HS-5 (cell line): ENCODE measurements around the gene MLNR.
A peak's percentile ranks its signal among the peaks of the same experiment; 100 is the strongest.

Experiments
- DNase-seq: peaks from one replicate; pipeline ENCODE4 v3.0.0-alpha.2; 2012; ENCODE audit warnings: low read depth

MLNR gene

DNA sequence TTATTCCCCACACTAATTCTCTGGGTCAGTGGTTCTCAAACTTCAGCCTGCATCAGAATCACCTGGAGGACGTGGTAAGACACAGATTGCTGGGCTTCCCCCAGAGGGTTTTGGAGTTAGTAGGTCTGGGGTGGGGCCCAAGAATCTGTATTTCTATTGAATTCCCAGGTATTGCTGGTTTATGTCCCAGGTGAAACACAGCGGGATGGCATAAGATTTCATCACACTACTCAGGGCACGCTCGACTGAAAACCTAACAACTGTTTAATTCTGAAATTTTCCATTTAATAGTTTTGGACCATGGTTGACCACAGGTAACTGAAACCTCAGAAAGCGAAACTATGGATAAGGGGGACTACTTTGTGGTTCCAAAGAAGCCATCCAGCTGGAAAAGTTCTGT is 6.5 kb downstream of the MLNR start:
- DNase-seq: no peak

DNA sequence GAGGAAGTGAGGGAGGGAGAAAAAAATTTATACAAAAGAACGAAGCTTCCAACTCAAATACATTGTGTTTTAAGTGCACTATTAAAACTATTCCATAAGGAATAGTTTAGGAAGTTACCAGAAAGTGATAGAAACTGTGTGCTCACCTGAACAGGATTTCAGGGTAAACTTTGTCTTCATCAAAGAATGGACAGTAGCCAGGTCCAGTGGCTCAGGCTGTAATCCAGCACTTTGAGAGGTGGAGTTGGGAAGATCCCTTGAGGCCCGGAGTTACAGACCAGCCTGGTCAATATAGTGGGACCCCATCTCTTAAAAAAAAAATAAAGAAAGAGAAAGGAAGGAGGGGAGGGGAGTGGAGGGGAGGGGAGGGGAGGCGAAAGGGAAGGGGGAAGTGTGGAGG is 14.6 kb downstream of the MLNR start:
- no peak for DNase-seq

GRCh38 chr13:49235856-49236431 is 15.8 kb downstream of the MLNR start:
- DNase-seq: no peak

DNA sequence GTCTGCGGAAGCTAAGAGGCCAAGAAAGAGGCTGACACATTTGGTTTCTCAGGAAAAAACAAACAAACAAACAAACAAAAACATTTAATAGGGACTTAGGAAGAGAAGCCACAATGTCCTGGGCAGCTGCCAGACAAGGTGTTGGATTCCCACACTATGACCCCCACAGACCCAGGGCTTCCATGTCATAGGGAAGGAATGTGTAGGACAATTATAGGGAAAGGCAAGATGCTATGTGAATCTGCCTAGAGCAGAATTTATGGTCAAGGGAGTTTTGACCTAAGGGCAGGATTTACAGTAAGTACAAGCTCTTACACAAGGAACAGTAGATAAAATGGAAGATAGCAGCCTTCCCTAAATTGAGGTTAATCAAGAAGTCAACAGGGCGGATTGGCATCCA is 18.5 kb downstream of the MLNR start:
- DNase-seq: no peak

DNA sequence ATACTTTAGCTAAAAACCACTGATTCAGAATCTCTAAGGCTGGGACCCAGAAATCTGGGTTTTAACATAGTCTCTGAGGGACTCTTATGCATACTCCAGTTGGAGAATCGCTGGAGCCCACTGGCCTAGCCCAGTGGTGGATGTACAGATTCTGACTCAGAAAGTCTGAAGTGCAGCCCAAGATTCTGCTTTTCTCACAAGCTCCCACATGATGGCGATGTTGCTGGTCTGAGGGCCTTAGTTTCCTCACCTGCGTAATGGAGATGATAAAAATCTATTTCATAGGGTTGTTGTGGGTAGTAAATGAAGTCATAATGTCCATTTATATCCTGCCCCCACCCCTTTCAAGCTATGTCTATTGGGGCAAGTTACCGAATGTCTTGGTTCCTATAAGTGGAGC is 19.9 kb downstream of the MLNR start:
- no peak for DNase-seq

- no peak for DNase-seq
Observed at GRCh38 chr13:49241296-49241695, 21.2 kb downstream of the MLNR start.

DNA sequence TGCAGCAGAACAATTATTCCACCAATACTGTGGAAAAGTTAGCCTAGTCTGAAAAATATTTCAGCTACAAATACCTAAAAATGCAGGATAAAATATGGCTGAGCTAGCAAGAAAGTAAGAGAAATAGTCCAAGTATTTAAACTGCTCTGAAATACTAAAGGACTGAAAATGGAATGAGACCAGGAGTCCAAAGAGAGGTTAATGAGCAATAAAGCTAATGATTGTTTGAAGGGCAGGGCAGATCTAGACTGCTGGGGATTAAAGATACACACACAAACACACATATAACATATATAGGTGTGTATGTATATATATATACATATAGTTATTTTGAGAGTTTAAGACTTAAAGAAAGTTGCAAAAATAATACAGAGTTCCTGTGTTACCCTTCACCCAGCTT is 25.0 kb downstream of the MLNR start:
- no peak for DNase-seq

DNA sequence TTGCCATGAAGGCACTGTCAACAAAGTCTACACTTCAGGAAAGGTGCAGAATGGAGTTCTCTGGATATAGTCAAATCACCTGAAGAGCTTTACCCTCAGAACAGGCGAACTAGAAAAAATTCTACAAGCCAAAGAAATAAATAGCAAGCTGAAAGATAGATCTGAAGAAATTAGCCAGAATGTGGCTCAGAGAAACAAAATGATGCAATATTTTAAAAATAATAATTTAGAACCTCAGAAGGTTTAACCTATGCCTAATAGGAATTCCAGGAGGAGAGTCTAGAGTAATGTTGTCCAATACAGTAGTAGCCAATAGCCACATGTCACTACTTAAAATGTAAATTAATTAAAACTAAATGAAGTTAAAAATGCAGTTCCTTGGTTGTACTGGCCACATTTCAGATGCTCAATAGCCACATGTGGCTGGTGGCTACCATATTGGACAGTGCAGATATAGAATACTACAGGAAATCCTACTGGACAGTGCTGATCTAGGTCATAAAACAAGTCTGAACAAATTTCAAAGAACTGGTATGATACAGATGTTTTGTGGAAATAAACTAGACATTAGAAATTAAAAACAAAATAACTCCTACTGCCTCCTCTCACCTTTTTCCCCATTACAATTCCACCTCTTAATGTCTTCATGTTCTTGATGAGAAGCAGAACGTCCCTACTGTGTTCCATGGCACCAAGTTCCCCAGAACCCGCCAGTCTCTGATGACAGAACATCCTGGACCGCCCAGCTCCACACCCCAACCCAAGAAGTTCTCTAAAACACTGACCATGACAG is 26.9 kb downstream of the MLNR start:
- no peak for DNase-seq

DNA sequence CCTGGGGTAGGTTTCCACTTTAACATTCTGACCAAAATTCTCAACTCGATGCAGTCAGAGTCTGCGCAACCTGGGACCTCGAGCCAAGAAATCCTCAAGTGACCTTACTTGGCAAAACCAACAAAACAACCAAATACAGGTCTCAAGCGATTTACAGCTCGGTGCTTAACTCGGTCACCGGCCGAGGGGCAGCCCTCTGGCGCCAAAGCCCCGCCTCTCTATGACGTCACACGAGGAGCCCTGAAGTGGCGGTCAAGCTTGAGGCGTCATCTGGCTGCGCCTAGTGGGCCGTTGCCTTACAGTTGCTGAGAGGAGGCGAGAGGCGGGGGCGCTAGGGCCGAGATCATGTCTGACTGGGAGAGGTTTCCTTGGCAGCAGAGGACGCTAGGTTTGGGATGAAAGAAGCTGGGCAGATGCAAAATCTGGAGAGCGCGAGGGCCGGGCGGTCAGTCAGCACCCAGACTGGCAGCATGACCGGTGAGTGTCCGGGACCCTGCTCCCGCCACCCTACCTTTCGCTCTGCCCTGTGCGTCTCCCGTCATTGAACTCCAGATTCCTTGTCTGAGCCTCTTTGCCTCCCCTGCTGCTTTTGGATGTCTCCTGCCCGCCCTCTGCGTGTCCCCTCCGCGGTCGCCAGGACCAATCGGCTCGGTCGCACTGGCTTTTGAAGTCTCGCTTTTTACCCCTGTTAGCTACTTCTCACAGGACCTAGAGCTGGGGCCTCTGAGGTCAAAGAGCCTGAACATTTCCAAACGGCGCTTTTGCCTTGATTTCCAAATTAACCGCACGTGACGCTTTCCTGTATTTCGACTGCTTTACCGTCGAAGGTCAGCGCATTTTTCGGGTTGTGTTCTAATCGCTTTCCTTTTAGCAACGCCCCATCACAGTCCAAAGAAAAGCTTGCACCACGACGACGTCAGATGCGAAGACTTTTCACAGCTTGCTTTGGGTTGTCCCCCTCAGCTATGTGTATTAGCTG is 27.8 kb downstream of the MLNR start, which contains the start of gene CDADC1:
Gene CDADC1 (plus strand): TSS at position 283 of the 979 bp plus-strand sequence. CDS start 113 bp downstream, at position 396.
- DNase-seq: peak; percentile 49

DNA sequence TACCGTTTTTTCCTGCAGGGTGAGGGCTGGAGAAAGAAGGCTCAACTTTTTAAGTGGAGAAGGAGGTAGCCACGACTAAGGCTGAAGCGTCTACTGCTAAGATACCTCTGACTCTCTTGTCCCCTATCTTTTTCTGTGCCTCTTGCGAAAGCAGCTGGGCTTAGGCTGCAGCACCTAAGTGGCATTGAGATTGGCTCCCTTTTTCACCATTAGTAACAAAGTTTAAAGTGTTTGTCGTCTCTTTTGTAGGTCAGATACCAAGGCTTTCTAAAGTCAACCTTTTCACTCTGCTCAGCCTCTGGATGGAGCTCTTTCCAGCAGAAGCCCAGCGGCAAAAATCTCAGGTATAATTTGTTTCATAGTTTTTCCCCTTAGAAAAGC is 28.5 kb downstream of the MLNR start:
- no peak for DNase-seq

DNA sequence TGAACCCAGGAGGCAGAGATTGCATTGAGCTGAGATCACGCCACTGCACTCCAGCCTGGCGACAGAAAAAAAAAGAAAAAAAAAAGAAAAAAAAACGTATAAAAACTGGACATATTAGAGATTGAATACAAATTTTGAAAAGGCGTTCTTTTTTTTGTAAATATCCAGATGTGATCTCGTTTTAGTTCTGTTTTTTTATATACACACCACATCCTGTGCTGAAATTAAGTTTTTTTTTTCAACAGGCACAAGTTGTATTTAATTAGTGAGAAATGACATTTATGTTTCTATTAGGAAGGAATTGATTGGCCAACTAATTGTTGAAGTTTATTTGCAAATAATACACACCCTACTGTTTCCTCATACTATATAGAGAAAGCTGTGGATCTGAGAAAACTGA is 31.2 kb downstream of the MLNR start:
- no peak for DNase-seq

GRCh38 chr13:49253310-49253709 is 33.2 kb downstream of the MLNR start:
- DNase-seq: no peak

- DNase-seq: no peak
Observed at GRCh38 chr13:49254007-49254406, 33.9 kb downstream of the MLNR start.

DNA sequence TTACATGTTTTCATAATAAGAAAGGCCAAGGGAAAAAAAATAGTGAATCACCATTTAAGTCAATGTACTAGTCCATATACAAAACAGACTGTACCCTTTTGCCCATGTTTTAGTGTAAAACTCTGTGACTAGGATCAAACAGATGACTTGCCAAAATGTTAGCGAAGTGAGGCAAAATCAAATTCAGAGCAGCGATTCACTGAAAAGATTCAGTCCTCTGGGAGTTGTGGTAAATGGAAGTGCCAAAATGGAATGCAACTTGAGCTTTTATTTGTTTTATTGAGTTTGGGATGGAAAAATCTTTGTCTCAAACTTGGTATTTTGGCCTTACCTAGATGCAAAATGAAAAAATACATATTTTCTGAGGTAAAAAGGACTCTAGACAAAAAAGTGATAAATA is 36.7 kb downstream of the MLNR start:
- no peak for DNase-seq

DNA sequence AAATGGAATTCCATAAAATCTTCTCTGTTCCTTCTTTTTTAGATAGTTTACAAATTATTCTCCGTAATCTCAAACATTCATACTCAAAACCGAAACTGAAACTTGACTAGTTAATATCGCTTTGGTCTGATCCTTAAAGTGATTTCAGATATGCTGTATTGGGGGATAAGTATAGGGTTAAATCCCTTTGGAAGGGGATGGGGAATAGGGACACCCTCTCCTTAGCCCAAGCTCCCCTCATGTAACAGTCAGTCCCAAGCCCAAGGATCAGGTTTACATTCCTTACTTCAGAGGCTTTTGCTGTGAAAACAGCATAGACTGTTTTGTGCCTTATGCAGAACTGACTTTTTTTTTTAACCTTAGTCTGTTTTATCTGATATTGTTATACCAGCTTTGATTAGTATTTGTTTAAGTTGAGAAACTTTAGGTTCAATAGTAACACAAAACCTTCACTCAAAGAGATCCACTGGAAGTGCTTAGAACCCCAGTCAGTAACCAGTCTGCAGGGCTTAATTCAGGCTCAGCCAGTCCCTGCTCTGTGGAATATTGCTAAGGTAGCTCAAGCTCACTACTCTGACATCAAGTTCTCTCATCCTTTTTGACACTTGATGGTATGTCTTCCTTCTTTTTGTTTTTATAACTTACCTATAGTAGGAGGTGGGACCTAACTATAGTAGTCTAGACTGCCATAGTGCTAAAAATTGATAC is 38.1 kb downstream of the MLNR start:
- DNase-seq: no peak

DNA sequence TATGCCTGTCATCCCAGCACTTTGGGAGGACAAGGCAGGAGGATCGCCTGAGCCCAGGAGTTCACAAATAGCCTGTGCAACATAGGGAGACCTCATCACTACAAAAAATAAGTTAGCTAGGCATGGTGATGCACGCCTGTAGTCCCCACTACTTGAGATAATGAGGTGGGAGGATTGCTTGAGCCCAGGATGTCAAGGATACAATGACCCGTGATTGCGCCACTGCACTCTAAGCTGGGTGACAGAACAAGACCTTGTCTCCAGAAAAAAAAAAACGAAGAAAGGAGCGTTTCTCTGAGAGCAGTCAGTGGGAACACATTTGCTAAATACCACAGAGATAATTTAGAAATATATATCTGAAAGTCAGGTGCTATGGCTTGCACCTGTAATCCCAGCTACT is 39.4 kb downstream of the MLNR start:
- no peak for DNase-seq

- no peak for DNase-seq
Observed at GRCh38 chr13:49262634-49263033, 42.5 kb downstream of the MLNR start.

- no peak for DNase-seq
Observed at GRCh38 chr13:49265822-49266221, 45.7 kb downstream of the MLNR start.

DNA sequence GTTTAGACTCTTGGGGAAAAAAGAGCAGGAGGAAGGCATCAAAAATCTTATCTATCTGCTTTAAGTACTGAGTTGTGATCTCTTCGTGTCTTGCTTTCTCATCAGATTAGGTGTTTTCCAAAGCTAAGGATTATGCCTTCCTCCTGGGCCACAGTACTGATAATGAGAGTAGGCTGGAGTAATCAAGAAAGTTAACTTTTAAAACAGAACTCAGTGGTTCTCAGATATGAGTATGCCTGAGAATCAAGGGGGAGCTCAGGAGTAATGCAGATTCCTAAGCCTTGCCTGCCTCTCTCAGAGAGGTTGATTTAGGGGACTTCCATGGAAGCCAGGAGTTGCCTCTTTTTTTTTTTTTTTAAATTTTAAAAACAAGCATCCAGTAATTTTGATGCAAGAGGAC is 51.1 kb downstream of the MLNR start:
- DNase-seq: no peak
